KMS-11 (cell line): ENCODE data around the gene ZFAND2B.

Experiments used
- H2AFZ ChIP-seq: fragments of 200-600 bp; sonication (generic); 2 replicates; pipeline ENCODE4 v1.6.1; 2016; ENCODE audit warnings: antibody characterized with exemption, mixed run types, low read depth
- H3K27ac ChIP-seq: fragments of 200-600 bp; sonication (generic); 2 replicates; pipeline ENCODE4 v1.6.1; 2016; ENCODE audit warnings: mild to moderate bottlenecking, mixed run types
- H3K27me3 ChIP-seq: fragments of 200-600 bp; sonication (generic); 2 replicates; pipeline ENCODE4 v1.6.1; 2017; ENCODE audit warnings: mild to moderate bottlenecking, low read depth, mixed run types, moderate library complexity; ENCODE audit not compliant: insufficient read depth
- H3K36me3 ChIP-seq: fragments of 200-600 bp; sonication (generic); 2 replicates; pipeline ENCODE4 v1.6.1; 2017; ENCODE audit warnings: mild to moderate bottlenecking, mixed run types; ENCODE audit not compliant: insufficient read depth
- H3K4me1 ChIP-seq: fragments of 200-600 bp; sonication (generic); 2 replicates; pipeline ENCODE4 v1.6.1; 2016; ENCODE audit warnings: mild to moderate bottlenecking, low read depth, mixed run types; ENCODE audit not compliant: poor library complexity, severe bottlenecking
- H3K4me2 ChIP-seq: fragments of 200-600 bp; sonication (generic); 2 replicates; pipeline ENCODE4 v1.7.0; 2016; ENCODE audit warnings: mild to moderate bottlenecking, mixed run types
- H3K4me3 ChIP-seq: fragments of 200-600 bp; sonication (generic); IDR thresholded peaks from 2 replicates; pipeline ENCODE4 v1.6.1; 2017; ENCODE audit warnings: low read depth, low read length, mixed read lengths; ENCODE audit not compliant: insufficient read depth
- H3K79me2 ChIP-seq: fragments of 200-600 bp; sonication (generic); 2 replicates; pipeline ENCODE4 v1.6.1; 2016; ENCODE audit warnings: low read depth, mixed run types; ENCODE audit not compliant: insufficient read depth
- H3K9ac ChIP-seq: fragments of 200-600 bp; sonication (generic); 2 replicates; pipeline ENCODE4 v1.6.1; 2016; ENCODE audit warnings: mild to moderate bottlenecking, mixed run types
- H4K20me1 ChIP-seq: fragments of 200-600 bp; sonication (generic); 2 replicates; pipeline ENCODE4 v1.6.1; 2016; ENCODE audit warnings: mild to moderate bottlenecking, mixed run types; ENCODE audit not compliant: insufficient read depth
- CTCF ChIP-seq: fragments of 200-600 bp; sonication (generic); conservative IDR thresholded peaks from 2 replicates; pipeline ENCODE4 v1.6.1; 2017; ENCODE audit warnings: low read depth, mild to moderate bottlenecking, antibody characterized with exemption, low read length, moderate library complexity, mixed read lengths

The ZFAND2B gene

GRCh38 chr2:219174146-219174545 lies 32.4 kb upstream of the ZFAND2B start:
- no peak overlapping the region for H3K4me3 ChIP-seq

GRCh38 chr2:219174801-219175200 lies 31.8 kb upstream of the ZFAND2B start:
- Histone ChIP-seq H3K27me3 (no peaks in the 10 kb centered on the region), H3K79me2 (peaks cover 23% of the 10 kb centered on the region; the same call in 1 of the 2 replicates), H2AFZ (no peak overlapping the region), H3K4me2 (no peak overlapping the region), H3K27ac (no peak overlapping the region), H3K9ac (no peak overlapping the region), H3K4me1 (peaks cover 18% of the 10 kb centered on the region), H3K4me3 (no peak overlapping the region), H3K36me3 (no peaks in the 10 kb centered on the region), H4K20me1 (no peaks in the 10 kb centered on the region)
- TF ChIP-seq CTCF: no peak

More at GRCh38 chr2:219174146-219174545, 32.4 kb upstream of the ZFAND2B start:
- no peak for TF ChIP-seq CTCF
- Histone ChIP-seq H3K36me3 (no peaks in the 10 kb centered on the region), H3K9ac (no peak overlapping the region), H4K20me1 (no peaks in the 10 kb centered on the region), H2AFZ (no peak overlapping the region), H3K4me1 (peaks cover 13% of the 10 kb centered on the region), H3K27ac (no peak overlapping the region), H3K4me2 (no peak overlapping the region), H3K79me2 (peaks cover 16% of the 10 kb centered on the region; the same call in 1 of the 2 replicates), H3K27me3 (no peaks in the 10 kb centered on the region)

- peak overlapping the region; percentile 97 for H3K4me2 ChIP-seq
- H4K20me1 ChIP-seq: no peaks in the 10 kb centered on the region
- peak overlapping the region; percentile 81; the same call in 1 of the 2 replicates for H3K27ac ChIP-seq
- peaks cover 29% of the 10 kb centered on the region; the same call in 1 of the 2 replicates for H3K79me2 ChIP-seq
- H3K4me1 ChIP-seq: peaks cover 18% of the 10 kb centered on the region
- H3K4me3 ChIP-seq: no peak overlapping the region
- peak overlapping the region; percentile 59; the same call in 1 of the 2 replicates for H3K9ac ChIP-seq
- H3K27me3 ChIP-seq: no peaks in the 10 kb centered on the region
- no peak for TF ChIP-seq CTCF
- no peak overlapping the region for H2AFZ ChIP-seq
- H3K36me3 ChIP-seq: no peaks in the 10 kb centered on the region
Observed at GRCh38 chr2:219175486-219175885, 31.1 kb upstream of the ZFAND2B start.

GRCh38 chr2:219175928-219176817 lies 30.4 kb upstream of the ZFAND2B start:
- peaks cover 18% of the 10 kb centered on the region for H3K4me1 ChIP-seq
- TF ChIP-seq CTCF: no peak
- peak overlapping the region; percentile 97 for H3K4me2 ChIP-seq
- H4K20me1 ChIP-seq: no peaks in the 10 kb centered on the region
- peak overlapping the region; percentile 86 for H2AFZ ChIP-seq
- H3K9ac ChIP-seq: peak overlapping the region; percentile 59; the same call in 1 of the 2 replicates
- H3K79me2 ChIP-seq: peaks cover 29% of the 10 kb centered on the region; the same call in 1 of the 2 replicates
- no peaks in the 10 kb centered on the region for H3K36me3 ChIP-seq
- H3K27me3 ChIP-seq: no peaks in the 10 kb centered on the region
- peak overlapping the region; percentile 26 for H3K4me3 ChIP-seq
- H3K27ac ChIP-seq: peak overlapping the region; percentile 81
